BLaER1 treated with 17β-estradiol and CSF1 and Interleukin-3, amounts not matched to agents 10 nM and 100 nM (cell line): ENCODE measurements around the gene ANXA2R.

Experiments
- H3K27ac ChIP-seq, 11 experiments: shearing (Covaris generic); formaldehyde crosslinking; 2 replicates each; pipeline ENCODE4 v1.8.1; 2022
- H3K27me3 ChIP-seq, 11 experiments: shearing (Covaris generic); formaldehyde crosslinking; 2 replicates each; pipeline ENCODE4 v1.8.1; 2022
- H3K36me3 ChIP-seq, 11 experiments: shearing (Covaris generic); formaldehyde crosslinking; 2 replicates each; pipeline ENCODE4 v1.8.1; 2022
- H3K4me1 ChIP-seq, 10 experiments: shearing (Covaris generic); formaldehyde crosslinking; 2 replicates each; pipeline ENCODE4 v1.8.1; 2022
- H3K4me2 ChIP-seq, 11 experiments: shearing (Covaris generic); formaldehyde crosslinking; 2 replicates each; pipeline ENCODE4 v1.8.1; 2022
- H3K4me3 ChIP-seq, 10 experiments: shearing (Covaris generic); formaldehyde crosslinking; 2 replicates each; pipeline ENCODE4 v1.8.1; 2022
- H3K9ac ChIP-seq, 11 experiments: shearing (Covaris generic); formaldehyde crosslinking; 2 replicates each; pipeline ENCODE4 v1.8.1; 2022
- H3K9me3 ChIP-seq, 11 experiments: shearing (Covaris generic); formaldehyde crosslinking; replicated peaks in 1 of 11; 2 replicates each; pipeline ENCODE4 v1.8.1; 2022
- H4K20me1 ChIP-seq, 11 experiments: shearing (Covaris generic); formaldehyde crosslinking; 2 replicates each; pipeline ENCODE4 v1.8.1; 2022
- Cebpa-rat ChIP-seq, 11 experiments: shearing (Covaris generic); IDR thresholded peaks; 2 replicates each; pipeline ENCODE4 v1.8.1; 2022

The ANXA2R gene

GRCh38 chr5:43019291-43019613 lies 20.9 kb downstream of the ANXA2R start:
- peak overlapping the region; percentile 84 to 96 (median 91) for H3K9ac ChIP-seq
- TF ChIP-seq Cebpa-rat (IDR thresholded peaks at IDR 0.05): no peak
- no peaks in the 10 kb centered on the region for H3K27me3 ChIP-seq
- H3K27ac ChIP-seq: peak overlapping the region; percentile 91 to 98 (median 95)
- H3K36me3 ChIP-seq: 0 out of 22 replicates have a peak, but pooled peaks cover 0 to 1% (median 0%) of the 10 kb centered on the region in 11 experiments
- H3K9me3 ChIP-seq: no peaks in the 10 kb centered on the region
- H4K20me1 ChIP-seq: no peaks in the 10 kb centered on the region
- H3K4me2 ChIP-seq: peak overlapping the region; percentile 80 to 97 (median 94)
- peaks cover 31 to 40% (median 36%) of the 10 kb centered on the region in 10 experiments for H3K4me1 ChIP-seq
- H3K4me3 ChIP-seq: peak overlapping the region; percentile 69 to 79 (median 74)

- H3K4me2 ChIP-seq: peak overlapping the region; percentile 80 to 97 (median 93)
- H4K20me1 ChIP-seq: no peaks in the 10 kb centered on the region
- H3K27ac ChIP-seq: peak overlapping the region; percentile 91 to 98 (median 95)
- no peak for TF ChIP-seq Cebpa-rat (IDR thresholded peaks at IDR 0.05)
- H3K4me1 ChIP-seq: peaks cover 31 to 40% (median 36%) of the 10 kb centered on the region in 10 experiments
- H3K36me3 ChIP-seq: 0 out of 22 replicates have a peak, but pooled peaks cover 0 to 6% (median 0%) of the 10 kb centered on the region in 11 experiments
- peak overlapping the region; percentile 84 to 96 (median 91) for H3K9ac ChIP-seq
- H3K4me3 ChIP-seq: peak overlapping the region; percentile 69 to 79 (median 74)
- no peaks in the 10 kb centered on the region for H3K27me3 ChIP-seq
- H3K9me3 ChIP-seq: no peaks in the 10 kb centered on the region
These were observed 22.7 kb downstream of the ANXA2R start for GRCh38 chr5:43017428-43017815.

- H3K4me1 ChIP-seq: peaks cover 33 to 46% (median 41%) of the 10 kb centered on the region in 10 experiments
- H4K20me1 ChIP-seq: no peaks in the 10 kb centered on the region
- peak overlapping the region; percentile 84 to 96 (median 91); a peak in 19 of 22 replicates for H3K9ac ChIP-seq
- peak overlapping the region; percentile 80 to 97 (median 93) for H3K4me2 ChIP-seq
- H3K27ac ChIP-seq: peak overlapping the region in 9 of 11 experiments; percentile 93 to 98 (median 95); a peak in 18 of 22 replicates
- no peaks in the 10 kb centered on the region for H3K27me3 ChIP-seq
- H3K9me3 ChIP-seq: no peaks in the 10 kb centered on the region
- TF ChIP-seq Cebpa-rat (IDR thresholded peaks at IDR 0.05): no peak
- H3K36me3 ChIP-seq: 0 out of 22 replicates have a peak, but pooled peaks cover 0 to 6% (median 0%) of the 10 kb centered on the region in 11 experiments
- peak overlapping the region; percentile 69 to 79 (median 74) for H3K4me3 ChIP-seq
These were observed 23.8 kb downstream of the ANXA2R start for GRCh38 chr5:43016217-43016779.

GRCh38 chr5:43014522-43014921 lies 25.6 kb downstream of the ANXA2R start:
- 0 out of 22 replicates have a peak, but pooled peaks cover 0 to 6% (median 0%) of the 10 kb centered on the region in 11 experiments for H3K36me3 ChIP-seq
- H3K4me3 ChIP-seq: no peak overlapping the region
- H3K27me3 ChIP-seq: no peaks in the 10 kb centered on the region
- H3K9ac ChIP-seq: no peak overlapping the region
- no peaks in the 10 kb centered on the region for H4K20me1 ChIP-seq
- peak overlapping the region in 9 of 11 experiments; percentile 90 to 97 (median 93); a peak in 9 of 22 replicates for H3K4me2 ChIP-seq
- no peak for TF ChIP-seq Cebpa-rat (IDR thresholded peaks at IDR 0.05)
- H3K4me1 ChIP-seq: peaks cover 38 to 52% (median 44%) of the 10 kb centered on the region in 10 experiments
- no peak overlapping the region for H3K27ac ChIP-seq
- H3K9me3 ChIP-seq: no peaks in the 10 kb centered on the region

GRCh38 chr5:43010935-43011315 lies 29.2 kb downstream of the ANXA2R start:
- peak overlapping the region; percentile 82 to 99 (median 97); a peak in 21 of 22 replicates for H3K27ac ChIP-seq
- peak overlapping the region; percentile 81 to 96 (median 93) for H3K4me2 ChIP-seq
- peaks cover 0 to 11% (median 0%) of the 10 kb centered on the region in 11 experiments; a peak in 3 of 22 replicates for H3K36me3 ChIP-seq
- H3K4me3 ChIP-seq: peak overlapping the region; percentile 49 to 78 (median 69); a peak in 16 of 20 replicates
- no peak for TF ChIP-seq Cebpa-rat (IDR thresholded peaks at IDR 0.05)
- no peaks in the 10 kb centered on the region for H3K9me3 ChIP-seq
- peaks cover 38 to 52% (median 43%) of the 10 kb centered on the region in 10 experiments for H3K4me1 ChIP-seq
- peak overlapping the region; percentile 80 to 96 (median 92); a peak in 20 of 22 replicates for H3K9ac ChIP-seq
- H3K27me3 ChIP-seq: no peaks in the 10 kb centered on the region
- no peaks in the 10 kb centered on the region for H4K20me1 ChIP-seq

GRCh38 chr5:43008363-43009153 lies 31.6 kb downstream of the ANXA2R start:
- Histone ChIP-seq H3K9ac (peak overlapping the region; percentile 80 to 96 (median 92)), H4K20me1 (no peaks in the 10 kb centered on the region), H3K36me3 (peaks cover 0 to 14% (median 0%) of the 10 kb centered on the region in 11 experiments; a peak in 3 of 22 replicates), H3K9me3 (no peaks in the 10 kb centered on the region), H3K27ac (peak overlapping the region; percentile 82 to 99 (median 97)), H3K27me3 (no peaks in the 10 kb centered on the region), H3K4me3 (peak overlapping the region; percentile 49 to 78 (median 69)), H3K4me2 (peak overlapping the region; percentile 81 to 96 (median 93)), H3K4me1 (peaks cover 24 to 49% (median 38%) of the 10 kb centered on the region in 10 experiments)
- TF ChIP-seq Cebpa-rat (IDR thresholded peaks at IDR 0.05): peak in 5 of 11 experiments; percentile 41 to 86 (median 77); a peak in 7 of 22 replicates

- peak overlapping the region; percentile 82 to 99 (median 97) for H3K27ac ChIP-seq
- peaks cover 0 to 20% (median 0%) of the 10 kb centered on the region in 11 experiments; a peak in 4 of 22 replicates for H3K36me3 ChIP-seq
- H3K27me3 ChIP-seq: no peaks in the 10 kb centered on the region
- H3K4me1 ChIP-seq: peaks cover 24 to 49% (median 38%) of the 10 kb centered on the region in 10 experiments
- H4K20me1 ChIP-seq: no peaks in the 10 kb centered on the region
- peak overlapping the region; percentile 81 to 96 (median 93) for H3K4me2 ChIP-seq
- H3K9ac ChIP-seq: peak overlapping the region; percentile 80 to 96 (median 92)
- TF ChIP-seq Cebpa-rat (IDR thresholded peaks at IDR 0.05): no peak; a peak in 1 of 22 replicates
- H3K9me3 ChIP-seq: no peaks in the 10 kb centered on the region
- peak overlapping the region; percentile 49 to 78 (median 69) for H3K4me3 ChIP-seq
These were observed 32.2 kb downstream of the ANXA2R start for GRCh38 chr5:43007911-43008362.

- Histone ChIP-seq H3K27ac (peak overlapping the region; percentile 82 to 99 (median 97)), H4K20me1 (no peaks in the 10 kb centered on the region), H3K9ac (peak overlapping the region; percentile 80 to 96 (median 92))
These were observed 32.7 kb downstream of the ANXA2R start for GRCh38 chr5:43007246-43007910.

More at GRCh38 chr5:43007246-43007910, 32.7 kb downstream of the ANXA2R start:
- Histone ChIP-seq H3K4me3 (peak overlapping the region; percentile 49 to 78 (median 69)), H3K4me2 (peak overlapping the region; percentile 81 to 96 (median 93)), H3K36me3 (peaks cover 0 to 24% (median 0%) of the 10 kb centered on the region in 11 experiments; a peak in 4 of 22 replicates), H3K9me3 (no peaks in the 10 kb centered on the region), H3K27me3 (peaks cover 0 to 2% (median 0%) of the 10 kb centered on the region in 11 experiments; a peak in 4 of 22 replicates), H3K4me1 (peaks cover 24 to 49% (median 38%) of the 10 kb centered on the region in 10 experiments)
- peak; percentile 83 to 99 (median 97) for TF ChIP-seq Cebpa-rat (IDR thresholded peaks at IDR 0.05)
